B cell (primary cell): Measurements from ENCODE around the gene CCDC171.

Experiments used
- EZH2 ChIP-seq: IDR thresholded peaks from 2 replicates; pipeline ENCODE4 v1.6.1; 2012; ENCODE audit warnings: borderline replicate concordance, low read depth, mild to moderate bottlenecking, moderate library complexity, low read length; ENCODE audit not compliant: insufficient read depth, poor library complexity, severe bottlenecking
- TF ChIP-seq, protein P1 (sequence below): fragments of 200-600 bp; IDR thresholded peaks from one replicate; pipeline ENCODE4 v1.8.0; 2022; ENCODE audit warnings: antibody characterized with exemption, mild to moderate bottlenecking

DNA sequence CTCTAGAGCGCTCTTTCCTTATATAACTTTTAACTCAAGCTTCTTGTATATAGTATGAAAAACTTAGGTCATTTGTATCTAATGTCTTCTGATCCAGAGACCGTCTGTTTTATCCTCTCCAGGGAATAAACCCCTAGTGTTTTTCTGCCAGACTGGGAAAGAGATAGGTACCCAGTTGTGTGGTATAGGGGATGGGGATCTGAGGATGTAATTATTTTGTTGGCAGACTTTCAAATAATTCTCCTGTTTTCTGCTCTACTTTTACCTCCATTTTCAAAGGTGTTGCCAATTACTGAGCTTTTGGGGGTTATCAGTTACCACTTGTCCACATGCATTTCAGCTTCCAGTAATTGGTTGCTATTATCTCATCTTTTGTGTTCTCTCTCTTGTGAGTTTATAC, 17.9 kb downstream of the CCDC171 start:
- TF ChIP-seq, protein P1, sequence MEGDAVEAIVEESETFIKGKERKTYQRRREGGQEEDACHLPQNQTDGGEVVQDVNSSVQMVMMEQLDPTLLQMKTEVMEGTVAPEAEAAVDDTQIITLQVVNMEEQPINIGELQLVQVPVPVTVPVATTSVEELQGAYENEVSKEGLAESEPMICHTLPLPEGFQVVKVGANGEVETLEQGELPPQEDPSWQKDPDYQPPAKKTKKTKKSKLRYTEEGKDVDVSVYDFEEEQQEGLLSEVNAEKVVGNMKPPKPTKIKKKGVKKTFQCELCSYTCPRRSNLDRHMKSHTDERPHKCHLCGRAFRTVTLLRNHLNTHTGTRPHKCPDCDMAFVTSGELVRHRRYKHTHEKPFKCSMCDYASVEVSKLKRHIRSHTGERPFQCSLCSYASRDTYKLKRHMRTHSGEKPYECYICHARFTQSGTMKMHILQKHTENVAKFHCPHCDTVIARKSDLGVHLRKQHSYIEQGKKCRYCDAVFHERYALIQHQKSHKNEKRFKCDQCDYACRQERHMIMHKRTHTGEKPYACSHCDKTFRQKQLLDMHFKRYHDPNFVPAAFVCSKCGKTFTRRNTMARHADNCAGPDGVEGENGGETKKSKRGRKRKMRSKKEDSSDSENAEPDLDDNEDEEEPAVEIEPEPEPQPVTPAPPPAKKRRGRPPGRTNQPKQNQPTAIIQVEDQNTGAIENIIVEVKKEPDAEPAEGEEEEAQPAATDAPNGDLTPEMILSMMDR = no peak
- TF ChIP-seq EZH2 = no peak
